ENCODE results near the gene DUSP5.

Gene DUSP5

GRCh38 chr10:110556296-110556695 is 58.6 kb downstream of the DUSP5 start:
- no peak overlapping the region for H3K4me3 ChIP-seq (ENCODE audit: control insufficient read depth, low read depth, low read length)
- no peak for TF ChIP-seq CTCF (IDR thresholded peaks at IDR 0.05; ENCODE audit: control insufficient read depth, insufficient read depth, low read depth, low read length, missing control alignments)
- no peak for DNase-seq (ENCODE audit: low read depth)

GRCh38 chr10:110556969-110557601 is 59.4 kb downstream of the DUSP5 start:
- H3K4me3 ChIP-seq (ENCODE audit: control insufficient read depth, low read depth, low read length): no peak overlapping the region
- no peak for DNase-seq (ENCODE audit: low read depth)
- peak; percentile 78 for TF ChIP-seq CTCF (IDR thresholded peaks at IDR 0.05; ENCODE audit: control insufficient read depth, insufficient read depth, low read depth, low read length, missing control alignments)

- H3K4me3 ChIP-seq (ENCODE audit: control insufficient read depth, low read depth, low read length): no peak overlapping the region
- no peak for TF ChIP-seq CTCF (IDR thresholded peaks at IDR 0.05; ENCODE audit: control insufficient read depth, insufficient read depth, low read depth, low read length, missing control alignments)
- DNase-seq (ENCODE audit: low read depth): no peak
These were observed 60.3 kb downstream of the DUSP5 start for GRCh38 chr10:110558041-110558440.

GRCh38 chr10:110560012-110560411 is 62.3 kb downstream of the DUSP5 start:
- H3K4me3 ChIP-seq (ENCODE audit: control insufficient read depth, low read depth, low read length): no peak overlapping the region
- no peak for TF ChIP-seq CTCF (IDR thresholded peaks at IDR 0.05; ENCODE audit: control insufficient read depth, insufficient read depth, low read depth, low read length, missing control alignments)
- DNase-seq (ENCODE audit: low read depth): no peak

Measured in AG09309 (cell line).